ENCODE data around the gene FAM184A. TPM values are rescaled to one million over a fixed set of nuclear protein-coding genes. Genes with fewer than 3 reads are reported as not detected.

The FAM184A gene
- total and polyA plus RNA-seq, 2 experiments from 2014 or later: 0.25 TPM; not detected in 1

DNA sequence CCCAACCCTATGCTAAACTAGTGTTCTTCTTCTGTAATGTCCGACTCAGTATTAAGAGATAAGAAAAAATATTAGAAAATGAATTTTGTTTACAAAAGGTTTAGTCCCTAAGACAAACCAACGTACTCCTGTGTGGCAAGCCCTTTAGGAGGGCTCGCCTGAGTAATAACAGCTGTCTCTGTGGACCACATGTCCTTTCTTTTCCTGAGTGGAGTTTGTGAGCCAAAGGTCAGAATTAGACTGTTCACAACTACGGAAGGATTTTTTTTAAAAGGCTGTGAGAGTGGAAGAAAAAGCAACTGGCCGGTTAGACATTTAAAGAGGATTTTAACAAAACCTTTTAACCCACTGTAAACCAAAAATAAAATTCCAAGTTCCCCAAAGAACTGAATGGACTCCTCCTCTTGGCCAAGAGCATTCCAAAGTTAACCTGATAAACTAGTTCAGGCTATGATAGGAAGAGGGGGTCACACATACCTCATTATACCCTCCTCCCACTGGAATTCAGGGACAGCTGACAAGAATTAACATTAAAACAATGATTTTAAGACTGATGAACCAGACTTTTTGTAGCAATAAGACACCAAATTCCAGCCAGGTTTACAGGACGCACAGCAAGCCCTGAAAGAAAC, 43.5 kb downstream of the FAM184A start:
- H3K27ac ChIP-seq: no peak overlapping the region
- no peaks in the 10 kb centered on the region for H4K20me1 ChIP-seq (ENCODE audit: insufficient read depth)
- no peak for DNase-seq
- H3K4me3 ChIP-seq: no peak overlapping the region
- no peak overlapping the region for H3K9ac ChIP-seq
- H3K36me3 ChIP-seq (ENCODE audit: low read depth): no peaks in the 10 kb centered on the region
- WGBS, 2 experiments (ENCODE audit: low coverage in 1 of 2, low lambda C conversion rate in 2 of 2, missing lambda C conversion rate in 2 of 2): 15 to 20% methylated on average over 6 of the region's 6 CpGs
- no peak overlapping the region for H2AFZ ChIP-seq
- H3K9me3 ChIP-seq (ENCODE audit: low read depth): no peaks in the 10 kb centered on the region
- H3K79me2 ChIP-seq (ENCODE audit: insufficient read depth): no peaks in the 10 kb centered on the region
- no peaks in the 10 kb centered on the region for H3F3A ChIP-seq (ENCODE audit: insufficient read depth)
- H3K4me2 ChIP-seq (ENCODE audit: unreplicated experiment): no peak overlapping the region
- H3K27me3 ChIP-seq (replicated peaks; ENCODE audit: insufficient read depth): no peaks in the 10 kb centered on the region
- no peaks in the 10 kb centered on the region for H3K9me2 ChIP-seq (ENCODE audit: insufficient read depth)
- in situ Hi-C loops (cut with MboI): no loop called here
- TF ChIP-seq EZH2phosphoT487 (IDR thresholded peaks at IDR 0.05; ENCODE audit: insufficient read depth, low read depth): no peak
- TF ChIP-seq EZH2 (IDR thresholded peaks at IDR 0.05; ENCODE audit: insufficient read depth, poor library complexity, severe bottlenecking): no peak
- H3K4me1 ChIP-seq (ENCODE audit: insufficient read depth): no peaks in the 10 kb centered on the region

DNA sequence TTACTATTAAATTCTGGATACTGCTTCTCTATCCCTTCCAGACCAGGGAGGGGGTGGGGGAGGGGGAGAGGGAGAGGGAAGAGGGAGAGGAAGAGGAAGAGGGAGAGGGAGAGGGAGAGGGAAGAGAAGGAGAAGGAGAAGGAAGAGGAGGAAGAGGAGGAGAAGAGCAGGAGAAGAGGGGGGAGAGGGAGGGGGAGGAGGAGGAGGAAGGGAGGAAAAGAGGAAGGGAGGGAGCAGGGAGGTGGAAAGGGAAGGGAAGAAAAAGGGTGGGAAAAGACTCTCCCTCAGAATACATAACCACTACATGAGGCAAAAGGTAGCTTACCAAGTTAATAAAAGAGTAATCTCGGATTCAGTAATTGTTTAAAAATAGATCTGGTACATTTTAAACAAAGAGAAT, 46.0 kb downstream of the FAM184A start:
- in situ Hi-C loops (cut with MboI): no loop called here
- 23 to 24% methylated on average over 1 of the region's 1 CpG for WGBS, 2 experiments (ENCODE audit: low coverage in 1 of 2, low lambda C conversion rate in 2 of 2, missing lambda C conversion rate in 2 of 2)
- no peak for TF ChIP-seq EZH2phosphoT487 (IDR thresholded peaks at IDR 0.05; ENCODE audit: insufficient read depth, low read depth)
- TF ChIP-seq EZH2 (IDR thresholded peaks at IDR 0.05; ENCODE audit: insufficient read depth, poor library complexity, severe bottlenecking): no peak

GRCh38 chr6:119030759-119031158, 47.7 kb downstream of the FAM184A start:
- H3K79me2 ChIP-seq (ENCODE audit: insufficient read depth): no peaks in the 10 kb centered on the region
- DNase-seq: no peak
- 73 to 75% methylated on average over 2 of the region's 2 CpGs for WGBS, 2 experiments (ENCODE audit: low coverage in 1 of 2, low lambda C conversion rate in 2 of 2, missing lambda C conversion rate in 2 of 2)
- H3K4me1 ChIP-seq (ENCODE audit: insufficient read depth): no peaks in the 10 kb centered on the region
- H3K9me3 ChIP-seq (ENCODE audit: low read depth): no peaks in the 10 kb centered on the region
- TF ChIP-seq EZH2 (IDR thresholded peaks at IDR 0.05; ENCODE audit: insufficient read depth, poor library complexity, severe bottlenecking) (no peak), EZH2phosphoT487 (IDR thresholded peaks at IDR 0.05; ENCODE audit: insufficient read depth, low read depth) (no peak)
- H3K4me3 ChIP-seq: no peak overlapping the region
- H3K9ac ChIP-seq: no peak overlapping the region
- no peaks in the 10 kb centered on the region for H3F3A ChIP-seq (ENCODE audit: insufficient read depth)
- no peak overlapping the region for H3K4me2 ChIP-seq (ENCODE audit: unreplicated experiment)
- H3K27ac ChIP-seq: no peak overlapping the region
- H3K27me3 ChIP-seq (replicated peaks; ENCODE audit: insufficient read depth): no peaks in the 10 kb centered on the region
- in situ Hi-C loops (cut with MboI): no loop called here
- H3K36me3 ChIP-seq (ENCODE audit: low read depth): no peaks in the 10 kb centered on the region
- H2AFZ ChIP-seq: no peak overlapping the region
- no peaks in the 10 kb centered on the region for H3K9me2 ChIP-seq (ENCODE audit: insufficient read depth)
- no peaks in the 10 kb centered on the region for H4K20me1 ChIP-seq (ENCODE audit: insufficient read depth)

More for the DNA sequence above, 46.0 kb downstream of the FAM184A start:
- H3K27ac ChIP-seq: no peak overlapping the region
- H3K4me1 ChIP-seq (ENCODE audit: insufficient read depth): no peaks in the 10 kb centered on the region
- no peak overlapping the region for H3K4me2 ChIP-seq (ENCODE audit: unreplicated experiment)
- H3K27me3 ChIP-seq (replicated peaks; ENCODE audit: insufficient read depth): no peaks in the 10 kb centered on the region
- no peaks in the 10 kb centered on the region for H4K20me1 ChIP-seq (ENCODE audit: insufficient read depth)
- H3K79me2 ChIP-seq (ENCODE audit: insufficient read depth): no peaks in the 10 kb centered on the region
- no peaks in the 10 kb centered on the region for H3K9me2 ChIP-seq (ENCODE audit: insufficient read depth)
- no peaks in the 10 kb centered on the region for H3K36me3 ChIP-seq (ENCODE audit: low read depth)
- H3F3A ChIP-seq (ENCODE audit: insufficient read depth): no peaks in the 10 kb centered on the region
- no peak overlapping the region for H3K9ac ChIP-seq
- no peak overlapping the region for H2AFZ ChIP-seq
- H3K4me3 ChIP-seq: no peak overlapping the region
- H3K9me3 ChIP-seq (ENCODE audit: low read depth): no peaks in the 10 kb centered on the region
- no peak for DNase-seq

DNA sequence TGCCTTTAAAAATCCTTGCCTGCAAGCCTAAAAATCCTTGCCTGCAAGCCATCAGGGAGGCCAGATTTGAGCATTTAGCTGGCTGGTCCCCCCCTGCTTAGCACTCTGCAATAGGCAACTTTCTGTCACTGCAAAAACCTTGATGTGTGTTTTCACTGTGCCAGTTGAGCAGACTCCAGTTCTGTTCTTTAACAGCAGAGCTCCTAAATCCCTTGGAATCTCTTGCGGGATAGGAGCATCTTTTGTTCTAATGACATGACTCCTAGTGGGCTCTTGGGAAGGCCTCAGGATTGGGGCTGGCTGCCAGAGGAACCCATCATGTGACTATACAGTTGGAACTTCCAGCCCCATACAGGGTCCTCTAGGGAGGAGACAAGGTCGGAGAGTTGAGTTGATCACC, 50.4 kb downstream of the FAM184A start:
- Histone ChIP-seq H3K27ac (no peak overlapping the region), H3K79me2 (ENCODE audit: insufficient read depth) (no peaks in the 10 kb centered on the region), H3F3A (ENCODE audit: insufficient read depth) (no peaks in the 10 kb centered on the region), H3K4me1 (ENCODE audit: insufficient read depth) (no peaks in the 10 kb centered on the region), H3K4me2 (ENCODE audit: unreplicated experiment) (no peak overlapping the region), H3K4me3 (no peak overlapping the region), H3K27me3 (replicated peaks; ENCODE audit: insufficient read depth) (no peaks in the 10 kb centered on the region), H3K36me3 (ENCODE audit: low read depth) (no peaks in the 10 kb centered on the region), H4K20me1 (ENCODE audit: insufficient read depth) (no peaks in the 10 kb centered on the region), H3K9ac (no peak overlapping the region), H3K9me2 (ENCODE audit: insufficient read depth) (no peaks in the 10 kb centered on the region), H2AFZ (no peak overlapping the region), H3K9me3 (ENCODE audit: low read depth) (no peaks in the 10 kb centered on the region)
- TF ChIP-seq EZH2 (IDR thresholded peaks at IDR 0.05; ENCODE audit: insufficient read depth, poor library complexity, severe bottlenecking) (no peak), EZH2phosphoT487 (IDR thresholded peaks at IDR 0.05; ENCODE audit: insufficient read depth, low read depth) (no peak)
- in situ Hi-C loops (cut with MboI): no loop called here
- WGBS, 2 experiments (ENCODE audit: low coverage in 1 of 2, low lambda C conversion rate in 2 of 2, missing lambda C conversion rate in 2 of 2): 66 to 89% methylated on average over 2 of the region's 2 CpGs
- no peak for DNase-seq

Measured in GM23248 (cell line).